Nephron progenitor cell (in vitro differentiated cells): ENCODE measurements around the gene RHBDD2.
A peak's percentile ranks its signal among the peaks of the same experiment; 100 is the strongest.
"Not testable (repeated sequence)": the region's sequence is repeated elsewhere in the genome, so short reads cannot be mapped to it uniquely, and the experiment has no call there.

Source experiments
- DNase-seq: peaks from one replicate; pipeline ENCODE4 v3.0.0; 2021
- H3K27ac Mint-ChIP-seq: 2 replicates; pipeline ENCODE4 v1.8.0; 2021; ENCODE audit warnings: mild to moderate bottlenecking, moderate library complexity, mixed read lengths
- H3K27me3 Mint-ChIP-seq: 2 replicates; pipeline ENCODE4 v1.8.0; 2021; ENCODE audit warnings: mild to moderate bottlenecking, low read depth, mixed read lengths; ENCODE audit not compliant: poor library complexity
- H3K36me3 Mint-ChIP-seq: 2 replicates; pipeline ENCODE4 v1.8.0; 2021; ENCODE audit warnings: low read depth, mixed read lengths
- H3K4me1 Mint-ChIP-seq: 2 replicates; pipeline ENCODE4 v1.8.0; 2021; ENCODE audit warnings: mixed read lengths
- H3K4me3 Mint-ChIP-seq: 2 replicates; pipeline ENCODE4 v1.8.0; 2021; ENCODE audit warnings: mild to moderate bottlenecking, moderate library complexity, mixed read lengths
- H3K9me3 Mint-ChIP-seq: 2 replicates; pipeline ENCODE4 v1.8.0; 2021; ENCODE audit warnings: mild to moderate bottlenecking, moderate library complexity, mixed read lengths
- TF ChIP-seq, protein P1 (sequence below): fragments of 200-600 bp; sonication (generic); IDR thresholded peaks from 2 replicates; pipeline ENCODE4 v1.5.0; 2021; ENCODE audit warnings: antibody characterized with exemption

Gene RHBDD2

DNA sequence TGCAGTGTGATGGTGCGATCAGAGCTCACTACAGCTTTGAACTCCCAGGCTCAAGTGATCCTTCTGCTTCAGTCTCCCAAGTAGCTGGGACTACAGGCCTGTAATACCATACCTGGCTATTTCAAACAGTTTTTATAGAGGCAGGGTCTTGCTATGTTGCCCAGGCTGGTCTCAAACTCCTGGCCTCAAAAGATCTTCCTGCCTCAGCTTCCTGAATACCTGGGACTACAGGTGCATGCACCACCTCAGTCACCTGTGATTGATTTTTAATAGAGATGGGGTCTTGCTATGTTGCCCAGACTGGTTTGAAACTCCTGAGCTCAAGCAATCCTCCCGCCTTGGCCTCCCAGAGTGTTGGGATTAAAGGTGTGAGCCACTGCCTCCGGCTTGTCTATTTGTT is 38.8 kb upstream of the RHBDD2 start:
- H3K27me3 Mint-ChIP-seq: peaks cover 15% of the 10 kb centered on the region
- TF ChIP-seq, protein P1, sequence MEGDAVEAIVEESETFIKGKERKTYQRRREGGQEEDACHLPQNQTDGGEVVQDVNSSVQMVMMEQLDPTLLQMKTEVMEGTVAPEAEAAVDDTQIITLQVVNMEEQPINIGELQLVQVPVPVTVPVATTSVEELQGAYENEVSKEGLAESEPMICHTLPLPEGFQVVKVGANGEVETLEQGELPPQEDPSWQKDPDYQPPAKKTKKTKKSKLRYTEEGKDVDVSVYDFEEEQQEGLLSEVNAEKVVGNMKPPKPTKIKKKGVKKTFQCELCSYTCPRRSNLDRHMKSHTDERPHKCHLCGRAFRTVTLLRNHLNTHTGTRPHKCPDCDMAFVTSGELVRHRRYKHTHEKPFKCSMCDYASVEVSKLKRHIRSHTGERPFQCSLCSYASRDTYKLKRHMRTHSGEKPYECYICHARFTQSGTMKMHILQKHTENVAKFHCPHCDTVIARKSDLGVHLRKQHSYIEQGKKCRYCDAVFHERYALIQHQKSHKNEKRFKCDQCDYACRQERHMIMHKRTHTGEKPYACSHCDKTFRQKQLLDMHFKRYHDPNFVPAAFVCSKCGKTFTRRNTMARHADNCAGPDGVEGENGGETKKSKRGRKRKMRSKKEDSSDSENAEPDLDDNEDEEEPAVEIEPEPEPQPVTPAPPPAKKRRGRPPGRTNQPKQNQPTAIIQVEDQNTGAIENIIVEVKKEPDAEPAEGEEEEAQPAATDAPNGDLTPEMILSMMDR: no peak
- DNase-seq: no peak
- no peaks in the 10 kb centered on the region for H3K9me3 Mint-ChIP-seq
- no peak overlapping the region for H3K27ac Mint-ChIP-seq
- no peaks in the 10 kb centered on the region for H3K4me1 Mint-ChIP-seq
- H3K4me3 Mint-ChIP-seq: no peak overlapping the region
- no peaks in the 10 kb centered on the region for H3K36me3 Mint-ChIP-seq

DNA sequence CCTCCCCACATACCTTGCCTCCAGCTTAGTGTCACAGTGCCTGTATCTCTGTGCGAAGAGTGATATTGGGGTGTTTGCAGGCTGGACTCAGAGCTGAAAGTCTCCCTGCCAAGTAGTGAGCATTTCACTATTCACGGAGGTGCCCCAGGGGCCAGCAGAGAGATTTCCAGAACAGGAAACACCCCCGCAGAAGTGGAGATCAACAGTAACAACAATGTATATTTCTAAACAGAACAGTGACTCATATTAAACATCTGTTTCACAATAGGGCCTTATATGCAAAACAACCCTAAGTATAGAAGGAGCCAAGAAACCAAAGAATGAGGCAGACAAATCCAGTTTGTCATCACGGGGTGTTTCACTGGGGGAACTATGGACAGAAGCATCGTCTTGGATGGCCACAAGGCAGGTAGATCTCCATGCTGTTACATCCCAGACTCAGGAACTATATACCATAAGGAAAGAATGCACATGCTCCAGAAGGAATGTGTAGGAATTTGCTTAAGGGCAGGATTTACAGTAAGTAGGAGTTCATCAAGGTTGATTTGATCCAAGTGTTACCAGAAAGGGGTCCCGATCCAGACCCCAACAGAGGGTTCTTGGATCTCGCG is 35.9 kb upstream of the RHBDD2 start:
- TF ChIP-seq, protein P1: no peak
- H3K9me3 Mint-ChIP-seq: no peaks in the 10 kb centered on the region
- no peak overlapping the region for H3K27ac Mint-ChIP-seq
- no peak overlapping the region for H3K4me3 Mint-ChIP-seq
- peaks cover 18% of the 10 kb centered on the region for H3K27me3 Mint-ChIP-seq
- no peak for DNase-seq
- no peaks in the 10 kb centered on the region for H3K4me1 Mint-ChIP-seq
- no peaks in the 10 kb centered on the region for H3K36me3 Mint-ChIP-seq

DNA sequence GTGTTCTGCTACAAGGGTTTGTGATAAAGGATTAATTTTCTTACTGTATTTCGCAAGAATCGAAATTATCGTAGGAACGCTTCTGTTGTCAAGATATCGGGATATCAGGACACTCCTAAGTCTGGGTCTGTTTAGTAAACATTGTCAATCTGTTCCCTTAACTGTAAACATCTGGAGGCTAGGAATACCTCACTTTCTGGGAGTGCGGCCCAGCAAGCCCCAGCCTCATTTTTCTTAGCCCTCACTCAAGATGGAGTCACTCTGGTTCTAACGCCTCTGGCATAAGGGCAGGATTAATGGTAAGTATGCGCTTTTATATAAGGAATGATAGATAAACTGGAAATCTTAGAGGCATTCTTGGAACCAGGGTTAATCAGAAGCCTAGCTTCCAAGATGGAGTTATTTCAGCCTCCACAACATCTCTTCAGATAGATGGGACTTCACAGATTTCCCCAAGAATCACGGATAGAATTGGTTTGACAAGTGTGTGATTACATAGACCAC is 35.2 kb upstream of the RHBDD2 start:
- H3K9me3 Mint-ChIP-seq: no peaks in the 10 kb centered on the region
- peaks cover 14% of the 10 kb centered on the region for H3K27me3 Mint-ChIP-seq
- no peaks in the 10 kb centered on the region for H3K36me3 Mint-ChIP-seq
- DNase-seq: no peak
- H3K4me3 Mint-ChIP-seq: no peak overlapping the region
- TF ChIP-seq, protein P1: no peak
- H3K4me1 Mint-ChIP-seq: no peaks in the 10 kb centered on the region
- no peak overlapping the region for H3K27ac Mint-ChIP-seq

DNA sequence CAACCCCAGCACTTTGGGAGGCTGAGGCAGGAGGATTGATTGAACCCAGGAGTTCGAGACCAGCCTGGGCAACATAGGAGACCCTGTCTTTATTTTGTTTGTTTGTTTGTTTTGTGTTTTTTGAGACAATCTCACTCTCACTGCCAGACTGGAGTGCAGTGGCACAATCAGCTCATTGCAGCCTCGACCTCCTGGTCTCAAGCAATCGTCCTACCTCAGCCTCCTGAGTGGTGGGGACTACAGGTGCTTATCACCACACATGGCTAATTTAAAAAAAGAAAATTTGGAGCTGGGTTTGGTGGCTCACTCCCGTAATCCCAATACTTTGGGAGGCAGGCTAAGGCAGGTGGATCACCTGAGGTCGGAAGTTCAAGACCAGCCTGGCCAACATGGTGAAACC is 34.7 kb upstream of the RHBDD2 start:
- H3K27ac Mint-ChIP-seq: no peak overlapping the region
- DNase-seq: no peak
- no peak overlapping the region for H3K4me3 Mint-ChIP-seq
- peaks cover 14% of the 10 kb centered on the region for H3K27me3 Mint-ChIP-seq
- H3K4me1 Mint-ChIP-seq: no peaks in the 10 kb centered on the region
- TF ChIP-seq, protein P1: no peak
- H3K36me3 Mint-ChIP-seq: no peaks in the 10 kb centered on the region
- H3K9me3 Mint-ChIP-seq: no peaks in the 10 kb centered on the region

DNA sequence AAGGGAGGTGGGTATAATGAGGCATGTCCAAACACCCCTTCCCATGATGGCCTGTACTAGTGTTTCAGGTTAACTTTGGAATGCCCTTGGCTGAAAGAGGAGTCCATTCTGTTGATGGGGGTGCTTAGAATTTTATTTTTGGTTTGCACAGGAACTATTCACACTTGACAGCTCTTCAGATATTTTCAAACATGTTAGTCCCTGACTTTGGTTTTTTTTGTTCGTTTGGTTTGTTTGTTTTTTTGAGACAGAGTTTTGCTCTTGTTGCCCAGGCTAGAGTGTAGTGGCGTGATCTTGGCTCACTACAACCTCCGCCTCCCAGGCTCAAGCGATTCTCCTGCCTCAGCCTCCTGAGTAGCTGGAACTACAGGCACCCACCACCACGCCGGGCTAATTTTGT is 33.7 kb upstream of the RHBDD2 start:
- peaks cover 12% of the 10 kb centered on the region for H3K27me3 Mint-ChIP-seq
- H3K4me3 Mint-ChIP-seq, H3K4me1 Mint-ChIP-seq, DNase-seq, H3K9me3 Mint-ChIP-seq, H3K27ac Mint-ChIP-seq, H3K36me3 Mint-ChIP-seq: not testable (repeated sequence)

DNA sequence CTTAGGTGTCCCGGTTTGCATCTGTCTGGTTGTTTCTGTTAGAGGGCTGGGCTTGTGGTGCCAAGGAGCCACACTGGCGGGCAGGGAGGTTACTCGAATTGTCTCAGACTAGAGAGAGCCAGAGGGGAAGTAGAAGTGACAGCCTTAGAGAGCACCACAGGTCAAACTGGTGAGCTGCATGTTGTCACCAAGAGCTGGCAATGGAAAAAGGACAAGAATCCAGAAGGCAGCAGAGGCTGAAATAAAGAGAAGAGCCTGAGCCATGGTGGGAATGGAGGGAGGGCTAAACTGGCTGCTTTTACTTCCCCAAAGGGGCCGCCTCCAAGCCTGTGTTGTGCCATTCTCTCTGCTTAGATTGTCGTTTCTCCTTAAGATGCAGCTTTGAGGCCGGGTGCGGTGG is 31.1 kb upstream of the RHBDD2 start:
- Mint-ChIP-seq H3K4me1 (no peaks in the 10 kb centered on the region), H3K27ac (peak overlapping the region; percentile 34), H3K9me3 (no peaks in the 10 kb centered on the region), H3K27me3 (peaks cover 6% of the 10 kb centered on the region), H3K36me3 (no peaks in the 10 kb centered on the region), H3K4me3 (no peak overlapping the region)
- no peak for DNase-seq
- TF ChIP-seq, protein P1: no peak
